ENCODE measurements around the gene GSTM1. TPM values are rescaled to one million over a fixed set of nuclear protein-coding genes. Genes with fewer than 3 reads are reported as not detected.

The GSTM1 gene
- total and polyA plus RNA-seq, 2 donors (not counting 3 experiments of a cell fraction or from before 2014, with no cell fraction given), result 35.5 TPM; not detected in 1

- Histone ChIP-seq H3K27me3 (ENCODE audit: control insufficient read depth in 2 of 2, insufficient read depth in 2 of 2, low read length in 2 of 2) (no peaks in the 10 kb centered on the region), H2AFZ (ENCODE audit: low read depth, low read length) (no peak overlapping the region), H3K4me1 (ENCODE audit: control insufficient read depth, extremely low read depth, insufficient read depth, low read length) (no peaks in the 10 kb centered on the region), H3K36me3 (ENCODE audit: control insufficient read depth in 2 of 2, extremely low read depth in 1 of 2, insufficient read depth in 2 of 2, low read length in 2 of 2) (no peaks in the 10 kb centered on the region), H3K79me2 (ENCODE audit: control insufficient read depth, insufficient read depth, low read length) (no peaks in the 10 kb centered on the region), H3K4me3 (replicated peaks in 1 of 3; ENCODE audit: insufficient read depth in 1 of 3, low read depth in 1 of 3, low read length in 3 of 3) (no peak overlapping the region), H3K9me3 (replicated peaks; ENCODE audit: control insufficient read depth, insufficient read depth, low read length) (no peaks in the 10 kb centered on the region), H3K9ac (replicated peaks; ENCODE audit: extremely low read depth, insufficient read depth, low read length) (no peak overlapping the region), H3K27ac (ENCODE audit: insufficient read depth, low read depth, low read length) (no peak overlapping the region), H3K9me1 (replicated peaks; ENCODE audit: control insufficient read depth, extremely low read depth, insufficient read depth, low read length) (no peaks in the 10 kb centered on the region), H4K20me1 (replicated peaks; ENCODE audit: control insufficient read depth, extremely low read depth, insufficient read depth, low read length) (no peaks in the 10 kb centered on the region), H3K4me2 (ENCODE audit: insufficient read depth, low read length) (no peak overlapping the region)
- dilution Hi-C loops (cut with MboI; ENCODE audit: extremely low pct_ligation_motif_present, low sequenced_read_pairs) (no loop called here), intact Hi-C loops (cut with micrococcal nuclease) (loop anchor here (1.0 to 5.0 kb wide), 3 partner anchors 131 to 342 kb away; partner anchors contain the start of gene AHCYL1)
- POLR2A ChIA-PET, result no interaction called here
- no TSS peak for BruUV-seq (replicated peaks)
- TF ChIP-seq POLR2AphosphoS5 (IDR thresholded peaks at IDR 0.05; ENCODE audit: insufficient read depth, low read depth, low read length) (no peak), GATA2 (IDR thresholded peaks at IDR 0.05; ENCODE audit: insufficient read depth, insufficient read length, low read depth, low read length) (no peak), FOS (IDR thresholded peaks at IDR 0.05; ENCODE audit: borderline replicate concordance, insufficient read depth, low read length) (no peak), EZH2 (IDR thresholded peaks at IDR 0.05; ENCODE audit: borderline replicate concordance, low read depth, low read length, severe bottlenecking) (no peak), CTCF (IDR thresholded peaks at IDR 0.05; ENCODE audit: extremely low read depth in 1 of 2, insufficient read depth in 1 of 2, low read depth in 1 of 2, low read length in 2 of 2) (no peak), JUN (IDR thresholded peaks at IDR 0.05; ENCODE audit: borderline replicate concordance, insufficient read depth, insufficient read length, low read depth) (no peak), POLR2A (IDR thresholded peaks at IDR 0.05; ENCODE audit: low read depth, low read length) (no peak), MAX (IDR thresholded peaks at IDR 0.05; ENCODE audit: insufficient read depth, insufficient read length) (no peak), MYC (IDR thresholded peaks at IDR 0.05; ENCODE audit: low read depth, low read length) (no peak)
- CTCF ChIA-PET, result interaction anchor here (0.7 to 2.2 kb wide), 3 partner anchors 129 to 134 kb away, joined by 3 to 11 read pairs (median 10); no protein-coding TSS in a partner anchor
- DNase-seq (ENCODE audit: low read depth, low spot score) (no peak), FAIRE-seq (no peak)
Observed at GRCh38 chr1:109642626-109643025, 45.0 kb upstream of the GSTM1 start.

All from endothelial cell of umbilical vein (primary cell).